Measurements from ENCODE around the gene NELFB.
A peak's percentile ranks its signal among the peaks of the same experiment; 100 is the strongest.

NELFB gene

DNA sequence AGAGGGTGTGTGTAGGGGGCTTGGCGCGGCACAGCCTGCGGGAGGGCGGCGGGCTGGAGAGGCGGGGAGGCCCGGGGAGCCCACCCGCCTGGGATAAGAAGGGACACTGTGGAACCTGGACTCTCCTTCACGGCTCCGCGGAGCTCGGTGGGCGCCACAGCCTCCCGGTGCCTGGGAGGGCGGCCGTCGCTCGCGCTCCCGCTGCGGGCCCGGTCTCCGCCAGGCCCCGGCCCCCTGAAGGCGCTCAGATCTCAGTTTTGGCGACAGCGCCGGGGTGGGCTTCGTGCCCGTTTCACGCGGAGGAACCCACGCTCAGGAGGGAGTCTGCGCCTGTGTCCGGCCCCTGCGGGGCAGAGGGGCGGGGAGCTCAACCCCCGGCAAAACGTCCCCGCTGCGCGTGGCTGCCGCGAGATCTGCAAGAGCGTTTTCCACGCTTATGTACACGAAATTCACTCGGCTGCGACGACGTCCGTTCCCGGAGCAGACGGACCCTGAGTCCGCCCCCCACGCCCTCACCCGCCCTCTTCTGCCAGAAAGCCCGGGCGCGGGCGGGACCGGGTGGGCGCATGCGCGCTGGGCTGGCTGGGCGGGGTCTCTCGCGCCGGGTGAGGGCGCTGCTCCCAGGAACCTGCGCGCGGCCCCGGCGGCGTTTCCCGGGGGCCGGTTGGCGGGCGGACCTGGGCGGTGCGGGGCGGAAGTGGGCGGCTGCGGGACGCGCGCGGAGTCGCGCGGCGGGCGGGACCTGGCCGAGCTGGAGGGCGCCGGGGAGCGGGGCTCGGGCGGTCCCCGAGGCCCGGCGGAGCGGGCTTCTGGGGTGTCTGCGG, at the start of gene NELFB:
Gene NELFB (plus strand): TSS at position 704 of the 824 bp plus-strand sequence.
- peak; percentile 45 for DNase-seq

- DNase-seq: no peak
Measured at GRCh38 chr9:137206602-137207001, 48.5 kb upstream of the NELFB start.

DNA sequence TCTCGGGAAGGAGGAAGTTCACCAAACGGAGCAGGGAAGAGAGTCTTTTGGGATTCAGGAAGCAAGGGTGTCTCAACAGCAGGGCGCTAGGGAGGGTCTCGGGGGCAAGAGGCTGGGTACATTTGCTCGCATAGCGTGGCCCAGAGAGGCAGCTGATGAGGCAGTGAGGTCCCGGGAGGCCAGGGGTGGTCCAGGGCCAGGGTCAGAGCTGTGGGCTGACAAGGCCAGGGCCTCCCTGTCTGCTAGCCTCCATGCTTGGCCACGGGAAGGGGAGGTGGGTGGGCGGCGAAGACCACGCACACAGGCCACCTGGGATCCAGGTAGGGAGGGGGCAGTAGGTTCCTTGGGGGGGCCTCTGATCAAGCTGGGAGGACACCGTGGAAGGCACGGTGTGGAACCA, 43.6 kb upstream of the NELFB start:
- DNase-seq: no peak

- DNase-seq: no peak
Measured at GRCh38 chr9:137212520-137212919, 42.6 kb upstream of the NELFB start.

- no peak for DNase-seq
Measured at GRCh38 chr9:137213160-137214060, 41.7 kb upstream of the NELFB start.

GRCh38 chr9:137214620-137215019, 40.5 kb upstream of the NELFB start:
- no peak for DNase-seq

DNA sequence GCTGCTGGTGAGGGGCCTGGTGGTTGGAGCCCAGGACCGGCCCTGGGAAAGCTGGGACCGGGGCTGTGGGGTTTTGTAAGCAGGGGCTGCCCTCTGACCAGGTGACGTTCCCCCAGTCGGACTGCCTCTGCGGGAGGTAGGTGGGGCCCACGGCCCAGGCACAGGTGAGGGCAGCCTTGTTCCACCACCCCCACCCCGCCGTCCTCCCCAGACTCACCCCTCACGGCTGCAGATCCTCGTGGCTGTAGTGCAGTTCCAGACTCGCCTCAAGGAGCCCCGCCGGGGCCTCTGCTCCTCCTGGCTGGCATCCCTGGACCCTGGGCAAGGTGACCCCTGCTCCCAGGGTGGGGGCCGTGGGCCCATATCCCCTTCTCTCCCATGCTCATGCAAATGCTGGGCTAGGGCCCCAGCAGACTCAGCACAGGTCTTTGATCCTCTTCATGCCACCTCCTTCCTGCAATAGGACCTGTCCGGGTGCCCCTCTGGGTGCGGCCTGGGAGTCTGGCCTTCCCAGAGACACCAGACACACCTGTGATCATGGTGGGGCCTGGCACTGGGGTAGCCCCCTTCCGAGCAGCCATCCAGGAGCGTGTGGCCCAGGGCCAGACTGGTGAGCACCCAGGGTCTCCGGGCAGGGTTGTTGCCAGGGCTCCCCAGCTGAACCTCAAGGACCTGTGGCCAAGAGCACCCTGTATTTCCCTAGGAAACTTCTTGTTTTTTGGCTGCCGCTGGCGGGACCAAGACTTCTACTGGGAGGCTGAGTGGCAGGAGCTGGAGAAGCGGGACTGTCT, 39.7 kb upstream of the NELFB start:
- DNase-seq: no peak

GRCh38 chr9:137216188-137216965, 38.8 kb upstream of the NELFB start:
- no peak for DNase-seq

- no peak for DNase-seq
Measured at GRCh38 chr9:137217276-137218211, 37.6 kb upstream of the NELFB start.

DNA sequence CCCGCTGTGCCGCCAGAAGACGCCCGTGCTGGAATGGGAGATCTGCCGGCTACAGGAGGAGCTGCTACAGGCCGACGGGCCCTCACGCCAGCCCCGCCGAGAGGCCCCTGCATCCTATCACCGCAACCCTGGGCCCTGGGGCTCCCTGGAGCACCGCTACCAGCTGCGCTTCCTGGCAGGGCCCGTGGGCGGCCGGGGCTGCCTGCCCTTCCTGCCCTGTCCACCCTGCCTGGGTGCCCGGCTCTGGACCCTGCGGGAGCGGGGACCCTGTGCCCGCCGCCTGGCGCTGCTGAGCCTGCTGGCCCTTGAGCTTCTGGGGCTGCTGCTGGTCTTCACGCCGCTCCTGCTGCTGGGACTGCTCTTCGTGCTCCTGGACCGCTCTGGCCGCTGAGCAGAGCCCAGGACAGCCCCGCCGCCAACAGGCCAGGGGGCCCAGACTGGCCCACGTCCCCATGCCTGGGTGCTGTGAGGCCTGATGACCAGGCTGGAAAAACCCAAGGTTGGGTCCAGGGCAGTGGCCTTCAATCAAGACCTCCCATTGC, 36.8 kb upstream of the NELFB start:
- no peak for DNase-seq

GRCh38 chr9:137218754-137219271, 36.3 kb upstream of the NELFB start:
- DNase-seq: no peak

- DNase-seq: no peak
Measured at GRCh38 chr9:137219757-137220316, 35.3 kb upstream of the NELFB start.

DNA sequence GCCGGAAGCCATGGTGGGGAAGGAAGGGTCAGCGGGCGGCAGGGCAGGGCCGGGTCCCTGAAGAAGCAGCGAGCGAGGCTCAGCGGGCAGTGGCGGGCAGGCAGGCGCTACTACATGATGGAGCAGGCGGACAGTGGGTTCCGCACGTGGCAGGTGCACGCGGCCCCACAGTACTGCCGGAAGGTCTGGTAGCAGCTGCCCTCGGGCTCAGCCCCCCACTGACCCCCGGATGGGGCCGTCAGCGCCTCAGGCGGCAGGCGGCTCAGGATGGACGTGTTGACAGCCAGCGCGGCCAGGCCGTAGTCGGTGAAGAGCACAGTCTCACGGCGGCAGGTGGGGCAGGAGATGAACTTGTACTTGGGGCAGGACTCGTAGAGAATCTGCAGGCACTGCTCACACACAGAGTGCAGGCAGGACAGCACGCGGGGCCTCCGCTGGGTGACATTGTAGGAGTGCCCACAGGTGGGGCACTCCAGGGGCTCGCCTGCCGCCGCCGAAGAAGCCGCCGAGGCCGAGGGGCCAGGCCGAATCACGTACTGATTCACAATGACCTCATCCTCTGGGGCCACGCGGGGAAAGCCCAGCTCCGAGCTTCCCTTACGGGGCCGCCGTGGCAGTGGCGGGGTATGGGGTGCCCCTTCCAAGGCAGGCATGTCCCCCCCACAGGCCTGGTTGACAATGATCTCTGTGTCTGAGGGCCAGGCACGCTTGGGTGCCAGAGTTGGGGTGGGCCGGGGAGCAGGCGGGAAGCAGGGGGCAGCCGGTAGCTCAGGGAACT, 34.6 kb upstream of the NELFB start:
- no peak for DNase-seq

- no peak for DNase-seq
Measured at GRCh38 chr9:137221095-137221505, 34.0 kb upstream of the NELFB start.

GRCh38 chr9:137221506-137222111, 33.5 kb upstream of the NELFB start:
- DNase-seq: no peak

GRCh38 chr9:137222190-137223077, 32.7 kb upstream of the NELFB start, which contains the start of gene RNF208:
Gene RNF208, minus strand, starts transcription at chr9:137222240. Its CDS starts 1,028 bp downstream, at chr9:137221212.
- DNase-seq: no peak

Data from NCI-H526 treated with DMSO at 0.1 percent for 48 hours (cell line).